ENCODE results near the gene EML4.
"Not testable (repeated sequence)": the region's sequence is repeated elsewhere in the genome, so short reads cannot be mapped to it uniquely, and the experiment has no call there.

EML4 gene

GRCh38 chr2:42337846-42338566 lies 168.9 kb downstream of the EML4 start:
- DNase-seq, result no peak

DNA sequence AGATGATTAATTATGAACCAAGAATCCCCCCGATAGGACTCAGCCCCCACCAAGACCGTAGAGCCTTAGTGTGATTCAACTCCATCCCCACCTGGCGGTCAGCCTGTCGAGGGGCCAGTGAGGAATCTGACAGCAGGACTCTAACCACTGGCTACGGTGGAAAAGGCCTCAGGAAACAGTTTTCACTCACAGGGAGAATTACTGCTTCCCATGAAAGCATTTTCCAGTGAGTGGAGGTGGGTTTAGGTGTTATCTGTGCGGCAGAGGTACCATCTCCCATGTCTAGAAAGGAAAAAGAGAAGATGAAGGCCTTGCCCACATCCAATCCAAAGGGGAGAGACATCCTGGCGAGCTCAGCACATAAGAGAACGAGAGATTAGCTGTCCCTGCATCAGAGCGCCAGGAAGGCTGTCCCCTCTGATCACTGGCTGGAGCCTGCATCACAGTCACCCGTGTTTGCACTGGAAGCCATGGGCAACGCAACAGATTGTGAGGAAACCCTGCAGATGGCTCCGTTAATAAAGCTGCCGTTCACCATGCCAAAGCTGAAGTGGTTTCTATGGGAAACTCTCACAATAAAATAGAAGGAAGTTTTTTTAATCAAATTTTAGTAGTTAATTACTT lies 169.5 kb downstream of the EML4 start:
- DNase-seq, result no peak

GRCh38 chr2:42339191-42339912 lies 170.2 kb downstream of the EML4 start:
- no peak for DNase-seq

GRCh38 chr2:42340045-42340937 lies 171.1 kb downstream of the EML4 start:
- no peak for DNase-seq

- DNase-seq, result no peak
These were observed 171.9 kb downstream of the EML4 start for GRCh38 chr2:42340938-42341636.

GRCh38 chr2:42342061-42342794 lies 173.1 kb downstream of the EML4 start:
- no peak for DNase-seq

DNA sequence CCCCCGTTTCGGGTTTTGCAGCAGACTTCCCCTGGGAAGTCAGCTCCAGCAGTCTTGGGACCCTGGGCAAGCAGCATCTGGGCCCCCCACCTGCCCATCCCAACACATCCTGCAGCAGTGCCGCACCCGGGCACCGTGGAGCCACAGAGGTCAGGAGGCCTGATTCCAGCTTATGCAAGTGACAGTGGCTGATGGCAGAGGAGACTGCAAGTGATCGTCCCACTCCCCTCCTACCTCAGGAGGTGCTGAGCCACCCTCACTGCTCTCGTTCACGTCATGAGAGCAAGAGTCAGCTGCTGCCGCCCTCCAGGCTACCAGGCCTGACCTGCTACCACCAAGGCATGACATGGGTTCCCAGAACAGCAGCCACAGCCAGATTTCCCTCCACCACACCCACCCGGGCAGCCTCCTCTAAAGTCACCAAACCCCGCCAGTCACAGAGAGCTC lies 173.7 kb downstream of the EML4 start:
- DNase-seq, result no peak

DNA sequence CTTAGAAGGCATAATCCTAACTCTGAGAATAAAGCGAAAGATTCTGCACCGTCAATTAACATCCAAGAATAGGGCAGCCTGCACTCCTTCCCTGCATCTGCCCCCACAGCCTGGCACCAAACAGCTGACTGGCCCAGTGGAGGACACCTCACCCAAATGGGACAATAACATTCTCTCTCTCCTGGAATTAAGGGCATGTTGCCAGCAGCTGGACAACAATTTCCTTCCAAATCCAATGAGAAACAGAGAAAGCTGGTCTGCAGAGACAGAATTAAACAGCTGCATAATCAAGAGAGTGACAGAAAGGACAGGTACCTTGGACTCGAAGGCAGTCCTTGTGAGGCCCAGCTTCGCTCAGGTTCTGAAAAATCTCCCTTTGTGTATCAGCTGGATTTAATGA lies 176.8 kb downstream of the EML4 start:
- DNase-seq, result no peak

DNA sequence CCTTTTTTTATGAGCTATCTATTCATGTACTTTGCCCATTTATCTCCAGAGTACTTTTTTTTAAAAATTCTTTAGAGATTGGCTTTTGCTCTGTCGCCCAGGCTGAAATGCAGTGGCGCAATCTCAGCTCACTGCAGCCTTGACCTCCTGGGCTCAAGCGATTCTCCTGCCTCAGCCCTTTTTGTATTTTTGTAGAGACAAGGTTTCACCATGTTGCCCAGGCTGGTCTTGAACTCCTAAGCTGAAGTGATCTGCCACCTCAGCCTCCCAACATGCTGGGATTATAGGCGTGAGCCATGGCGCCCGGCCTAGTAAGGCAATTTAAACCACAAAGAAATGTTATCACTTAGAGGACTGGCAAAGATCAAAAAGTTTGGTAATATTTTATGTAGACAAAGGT lies 177.7 kb downstream of the EML4 start:
- not testable (repeated sequence) for DNase-seq

DNA sequence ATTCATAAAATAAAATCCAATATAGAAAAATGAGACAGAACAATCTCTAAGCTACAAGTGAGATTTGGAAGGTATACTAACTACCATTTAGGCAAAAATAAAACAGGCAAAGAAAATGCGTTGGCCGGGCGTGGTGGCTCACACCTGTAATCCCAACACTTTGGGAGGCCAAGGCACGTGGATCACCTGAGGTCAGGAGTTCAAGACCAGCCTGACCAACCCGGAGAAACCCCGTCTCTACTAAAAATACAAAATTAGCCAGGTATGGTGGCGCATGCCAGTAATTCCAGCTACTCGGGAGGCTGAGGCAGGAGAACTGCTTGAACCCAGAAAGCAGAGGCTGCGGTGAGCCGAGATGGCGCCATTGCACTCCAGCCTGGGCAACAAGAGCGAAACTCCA lies 178.4 kb downstream of the EML4 start:
- not testable (repeated sequence) for DNase-seq

GRCh38 chr2:42348113-42348805 lies 179.1 kb downstream of the EML4 start:
- DNase-seq, result no peak

DNA sequence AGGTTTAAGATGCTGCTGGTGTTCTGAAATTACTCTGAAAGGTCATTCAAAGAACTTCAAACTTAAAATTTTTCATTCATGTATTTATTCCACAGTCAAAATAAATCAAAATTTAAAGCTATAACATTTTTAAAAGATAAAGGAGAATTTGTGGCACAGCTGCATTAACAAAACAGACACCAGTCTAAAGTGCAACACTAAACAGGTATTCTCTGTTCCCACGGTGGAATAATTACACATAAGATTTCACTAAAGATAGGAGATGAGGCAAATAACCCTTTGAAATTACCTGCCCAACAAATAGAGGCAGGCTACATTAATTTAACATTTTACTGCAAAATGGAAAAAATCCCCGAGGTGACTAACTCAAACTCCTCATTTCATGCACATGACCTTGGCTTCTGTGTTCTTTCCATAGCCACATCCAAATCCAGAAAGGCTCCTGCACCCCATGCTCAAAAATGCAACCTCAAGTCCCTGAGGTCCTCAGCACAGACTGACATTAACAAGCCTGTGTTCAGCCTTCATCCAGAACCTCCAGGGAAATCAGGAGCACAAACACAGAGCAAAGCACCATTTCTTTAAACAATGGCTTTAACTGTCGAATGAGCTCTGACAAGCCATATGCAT lies 181.4 kb downstream of the EML4 start:
- no peak for DNase-seq

DNA sequence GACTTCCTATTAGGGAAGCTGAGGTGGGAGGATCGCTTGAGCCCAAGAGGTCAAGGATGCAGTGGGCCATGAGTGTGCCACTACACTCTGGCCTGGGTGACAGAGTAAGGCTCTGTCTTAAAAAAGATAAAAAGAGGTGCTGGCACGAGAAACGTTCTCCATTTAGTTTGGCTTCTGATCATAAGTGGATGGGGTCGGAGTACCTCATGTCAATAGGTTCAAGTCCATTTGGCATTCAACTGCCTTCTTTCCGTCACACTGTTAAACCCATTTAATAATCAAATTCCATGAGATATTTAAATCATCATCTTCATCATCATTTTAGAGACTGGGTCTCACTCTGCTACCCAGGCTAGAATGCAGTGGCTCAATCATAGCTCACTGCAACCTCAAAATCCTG lies 182.7 kb downstream of the EML4 start:
- DNase-seq, result no peak

DNA sequence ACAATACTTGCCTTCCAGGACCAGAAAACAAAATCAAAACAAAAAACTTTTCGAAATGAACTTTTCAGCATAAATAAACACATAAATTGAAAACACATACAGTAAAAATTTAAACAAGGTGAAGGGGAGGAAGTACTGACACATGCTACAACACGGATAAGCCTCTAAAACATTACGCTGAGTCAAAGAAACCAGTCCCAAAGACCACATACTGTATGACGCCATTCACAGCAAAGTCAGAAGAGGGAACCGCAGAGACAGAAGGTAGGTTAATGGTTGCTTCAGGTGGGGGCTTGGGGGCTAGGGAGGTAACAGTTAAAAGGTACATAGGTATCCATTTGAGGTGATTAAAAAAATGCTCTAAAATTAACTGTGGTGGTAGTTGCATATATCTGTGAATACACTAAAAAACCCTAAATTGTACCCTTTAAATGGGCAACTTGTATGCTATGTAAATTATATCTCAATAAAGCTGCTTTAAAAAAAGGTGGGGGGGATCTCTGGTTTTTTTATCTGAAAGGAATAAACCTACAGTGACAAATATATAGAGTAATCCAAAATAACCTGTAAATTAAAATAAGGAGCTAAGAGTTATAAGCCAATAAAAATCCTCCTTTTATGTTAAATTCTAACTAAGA lies 184.8 kb downstream of the EML4 start:
- DNase-seq, result no peak

DNA sequence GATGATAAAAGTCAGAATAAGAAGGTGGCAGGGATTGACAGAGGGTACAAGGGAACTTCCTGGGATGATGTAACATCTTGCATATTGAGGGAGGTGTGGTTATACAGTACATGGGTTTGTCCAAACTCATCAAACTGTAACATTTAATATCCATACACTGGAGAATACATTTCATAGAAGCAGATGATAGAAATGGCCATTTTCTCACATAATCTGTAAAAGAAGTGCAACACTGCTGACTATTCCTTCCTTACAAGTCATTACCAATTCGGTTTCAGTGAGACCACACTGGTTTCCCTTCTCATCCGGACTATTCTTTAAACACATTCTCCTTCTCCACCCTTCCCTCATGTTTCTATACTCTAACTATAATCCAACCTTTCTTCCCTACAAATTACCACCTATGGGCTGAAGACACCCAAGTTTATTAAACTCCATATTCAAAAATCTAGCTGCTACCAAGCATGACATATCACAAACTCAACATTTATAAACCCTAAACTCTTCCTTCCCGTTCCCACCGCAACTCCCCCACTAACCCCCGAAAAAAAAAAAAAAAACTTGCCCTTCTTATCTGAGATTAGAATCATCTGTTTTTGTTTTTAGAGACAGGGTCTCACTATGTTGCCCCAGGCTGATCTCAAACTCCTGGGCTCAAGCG lies 190.3 kb downstream of the EML4 start:
- no peak for DNase-seq

DNA sequence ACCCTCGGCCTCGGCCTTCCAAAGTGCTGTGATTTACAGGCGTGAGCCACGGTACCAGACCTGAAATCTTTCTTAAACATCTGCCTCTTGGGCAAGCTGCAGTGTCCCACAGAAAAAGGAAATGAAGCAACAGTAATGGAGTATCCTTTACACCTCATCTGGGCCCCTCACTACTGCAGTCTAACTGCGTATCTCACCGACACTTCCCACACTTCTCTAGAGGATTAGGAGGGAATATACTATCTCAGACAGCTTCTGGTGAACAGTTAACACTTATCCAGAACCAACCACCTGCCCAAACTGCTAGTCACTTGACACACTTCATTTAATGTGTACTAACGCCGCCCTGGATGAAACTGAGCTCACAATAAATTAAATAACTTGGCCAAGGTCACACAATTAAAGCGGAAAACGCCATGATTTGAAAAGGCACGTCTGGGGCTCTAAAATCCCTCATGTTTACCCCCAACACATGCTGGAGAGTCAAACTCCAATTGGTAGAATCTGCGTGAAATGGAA lies 190.9 kb downstream of the EML4 start:
- DNase-seq, result no peak

DNA sequence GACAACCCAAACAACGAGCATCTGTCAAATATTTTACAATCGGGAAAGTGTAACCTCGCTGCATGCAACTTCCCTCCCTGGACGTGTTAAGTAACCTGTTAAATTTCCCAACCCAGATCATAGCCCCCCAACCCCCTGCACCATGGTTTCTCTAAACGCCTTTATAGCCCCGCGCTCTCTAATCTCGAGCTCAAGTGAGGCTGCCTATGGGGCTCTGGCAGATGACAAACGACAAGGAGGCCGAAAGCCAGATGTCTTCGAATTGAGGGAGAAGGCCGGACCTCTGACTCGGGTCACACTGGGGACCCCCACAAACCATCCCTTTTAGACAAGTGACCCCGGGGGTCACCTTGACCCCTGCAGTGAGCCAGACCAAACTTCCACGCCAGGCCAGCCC lies 191.3 kb downstream of the EML4 start:
- DNase-seq, result no peak

DNA sequence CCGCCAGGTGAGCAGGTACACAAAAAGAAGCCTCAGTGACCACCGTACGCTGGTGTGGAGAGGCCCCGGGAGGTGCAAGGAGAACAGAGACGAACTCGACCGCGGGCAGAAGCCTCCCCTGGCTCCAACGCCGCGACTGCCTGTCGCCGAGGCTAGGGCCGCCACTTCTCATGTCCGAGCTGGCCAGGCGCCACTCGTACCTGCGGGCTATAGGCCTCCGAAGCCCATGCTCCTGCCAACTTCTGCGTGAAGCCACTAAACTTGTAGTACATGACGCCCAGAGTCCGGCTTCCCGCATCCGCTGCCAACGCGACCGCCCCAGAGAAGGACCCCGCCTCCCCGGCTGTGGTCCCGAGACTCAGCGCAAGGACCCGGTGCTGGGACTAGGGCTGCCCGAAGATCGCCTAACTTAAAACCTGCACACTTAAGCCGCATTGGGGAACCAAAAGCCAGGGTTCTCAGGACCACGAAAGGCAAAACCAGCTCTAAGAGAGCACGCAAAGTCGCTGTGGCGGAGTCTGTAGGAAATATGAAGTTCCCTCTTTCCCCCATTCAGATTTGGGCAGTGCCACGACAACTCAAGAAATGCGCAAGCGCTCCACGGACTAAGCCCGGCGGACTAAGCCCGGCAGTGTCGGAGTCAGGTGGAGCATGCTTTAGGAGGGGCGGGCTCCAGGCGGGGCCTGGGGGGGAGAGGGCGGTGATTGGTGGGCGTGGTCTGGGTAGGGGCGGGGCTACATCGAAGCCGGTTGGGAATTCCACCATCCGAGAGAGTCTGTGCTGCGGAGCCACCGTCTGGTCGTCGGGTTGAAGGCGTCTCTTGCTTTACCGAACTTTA lies 192.0 kb downstream of the EML4 start, which contains the start of gene COX7A2L:
Gene COX7A2L (minus strand): TSS at position 328 of the 838 bp plus-strand sequence. CDS start 56 bp downstream, at position 272.
- DNase-seq, result peak; percentile 96 to 97
